Activated naive CD8-positive, alpha-beta T cell treated with anti-CD3 and anti-CD28 coated beads, Interleukin-2, amount 50 U/mL, for 24 hours (primary cell): ENCODE measurements around the gene PLSCR3.
A peak's percentile ranks its signal among the peaks of the same experiment; 100 is the strongest.
"Not testable (repeated sequence)": the region's sequence is repeated elsewhere in the genome, so short reads cannot be mapped to it uniquely, and the experiment has no call there.

ENCODE experiments used
- ATAC-seq: fragments of 150-1000 bp; cut with Tn5 transposase; one replicate; pipeline ENCODE4 v1.10.0; 2021
- DNase-seq: peaks from one replicate; pipeline ENCODE4 v3.0.0; 2021
- H3K27ac Mint-ChIP-seq: one replicate; pipeline ENCODE4 v1.8.0; 2021; ENCODE audit warnings: mild to moderate bottlenecking, mixed read lengths
- H3K27me3 Mint-ChIP-seq: one replicate; pipeline ENCODE4 v1.8.0; 2021; ENCODE audit warnings: mixed read lengths
- H3K36me3 Mint-ChIP-seq: one replicate; pipeline ENCODE4 v1.8.0; 2021; ENCODE audit warnings: low read depth, mixed read lengths
- H3K4me1 Mint-ChIP-seq: one replicate; pipeline ENCODE4 v1.8.0; 2021; ENCODE audit warnings: mixed read lengths
- H3K4me3 Mint-ChIP-seq: one replicate; pipeline ENCODE4 v1.8.0; 2021; ENCODE audit warnings: mild to moderate bottlenecking, moderate library complexity, mixed read lengths
- H3K9me3 Mint-ChIP-seq: one replicate; pipeline ENCODE4 v1.8.0; 2021; ENCODE audit warnings: mixed read lengths

The PLSCR3 gene

DNA sequence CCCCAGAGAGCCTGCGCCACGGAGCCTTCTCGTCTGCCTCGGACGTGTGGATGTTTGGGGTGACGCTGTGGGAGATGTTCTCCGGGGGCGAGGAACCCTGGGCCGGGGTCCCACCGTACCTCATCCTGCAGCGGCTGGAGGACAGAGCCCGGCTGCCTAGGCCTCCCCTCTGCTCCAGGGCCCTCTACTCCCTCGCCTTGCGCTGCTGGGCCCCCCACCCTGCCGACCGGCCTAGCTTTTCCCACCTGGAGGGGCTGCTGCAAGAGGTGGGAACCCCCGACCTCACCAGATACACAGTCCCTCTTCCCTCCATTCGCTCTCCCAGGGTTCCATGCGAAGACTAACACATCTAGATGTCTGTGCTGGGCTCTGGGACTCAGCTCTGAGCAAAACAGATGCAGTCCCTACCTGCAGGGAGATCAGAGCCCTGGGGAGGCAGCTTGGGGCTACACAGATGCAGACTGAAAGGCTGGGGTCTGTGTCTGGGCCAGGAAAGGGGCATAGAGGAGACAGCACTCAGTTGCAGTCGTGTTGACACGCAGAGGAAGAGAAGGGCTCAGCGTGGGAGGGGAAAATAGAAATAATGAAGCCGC is 9.7 kb downstream of the PLSCR3 start:
- no peak for ATAC-seq
- Mint-ChIP-seq H3K4me1 (peaks cover 9% of the 10 kb centered on the region), H3K9me3 (no peaks in the 10 kb centered on the region), H3K4me3 (peak overlapping the region; percentile 77), H3K27ac (peak overlapping the region; percentile 24), H3K36me3 (peaks cover 4% of the 10 kb centered on the region), H3K27me3 (peaks cover 28% of the 10 kb centered on the region)
- no peak for DNase-seq

DNA sequence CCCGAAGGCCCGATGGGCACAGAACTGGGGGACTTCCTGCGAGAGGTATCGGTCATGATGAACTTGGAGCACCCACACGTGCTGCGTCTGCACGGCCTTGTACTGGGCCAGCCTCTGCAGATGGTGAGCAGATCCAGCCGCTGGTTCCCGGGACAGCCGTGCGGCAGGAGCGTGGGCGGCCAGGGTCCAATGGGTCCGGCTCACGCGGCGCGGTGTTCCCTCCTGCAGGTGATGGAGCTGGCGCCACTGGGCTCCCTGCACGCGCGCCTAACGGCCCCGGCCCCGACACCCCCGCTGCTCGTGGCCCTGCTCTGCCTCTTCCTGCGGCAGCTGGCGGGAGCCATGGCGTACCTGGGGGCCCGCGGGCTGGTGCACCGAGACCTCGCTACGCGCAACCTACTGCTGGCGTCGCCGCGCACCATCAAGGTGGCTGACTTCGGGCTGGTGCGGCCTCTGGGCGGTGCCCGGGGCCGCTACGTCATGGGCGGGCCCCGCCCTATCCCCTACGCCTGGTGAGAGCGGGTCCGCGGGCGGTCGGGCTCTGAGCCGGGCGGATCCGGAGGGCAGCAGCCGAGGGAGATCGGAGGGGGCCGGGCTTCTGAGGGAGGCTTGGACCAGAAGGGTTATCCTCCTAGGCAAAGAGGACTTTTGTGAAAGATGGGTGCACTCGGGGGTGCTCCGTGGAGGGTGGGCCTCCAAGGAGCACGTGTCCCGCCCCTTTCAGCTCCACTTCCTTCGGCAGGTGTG is 10.4 kb downstream of the PLSCR3 start:
- peak overlapping the region; percentile 77 for H3K4me3 Mint-ChIP-seq
- peaks cover 35% of the 10 kb centered on the region for H3K27me3 Mint-ChIP-seq
- DNase-seq (peak; percentile 78), ATAC-seq (peak; percentile 97)
- peaks cover under 1% of the 10 kb centered on the region for H3K36me3 Mint-ChIP-seq
- H3K9me3 Mint-ChIP-seq, result peaks cover 6% of the 10 kb centered on the region
- H3K4me1 Mint-ChIP-seq, result peaks cover 9% of the 10 kb centered on the region
- no peak overlapping the region for H3K27ac Mint-ChIP-seq

DNA sequence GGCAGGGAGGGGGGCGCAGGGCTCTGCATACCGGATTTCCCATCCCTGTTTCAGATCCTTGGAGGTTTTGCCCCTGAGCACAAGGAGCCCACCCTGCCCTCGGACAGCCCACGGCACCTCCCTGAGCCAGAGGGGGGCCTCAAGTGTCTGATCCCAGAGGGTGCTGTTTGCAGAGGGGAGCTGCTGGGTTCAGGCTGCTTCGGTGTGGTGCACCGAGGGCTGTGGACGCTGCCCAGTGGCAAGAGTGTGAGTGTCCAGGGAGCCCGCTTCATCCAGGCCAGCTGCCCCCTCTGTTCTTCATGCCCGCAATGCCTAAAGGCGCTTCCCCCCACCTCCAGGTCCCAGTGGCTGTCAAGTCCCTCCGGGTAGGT is 11.0 kb downstream of the PLSCR3 start:
- H3K27ac Mint-ChIP-seq, result no peak overlapping the region

DNA sequence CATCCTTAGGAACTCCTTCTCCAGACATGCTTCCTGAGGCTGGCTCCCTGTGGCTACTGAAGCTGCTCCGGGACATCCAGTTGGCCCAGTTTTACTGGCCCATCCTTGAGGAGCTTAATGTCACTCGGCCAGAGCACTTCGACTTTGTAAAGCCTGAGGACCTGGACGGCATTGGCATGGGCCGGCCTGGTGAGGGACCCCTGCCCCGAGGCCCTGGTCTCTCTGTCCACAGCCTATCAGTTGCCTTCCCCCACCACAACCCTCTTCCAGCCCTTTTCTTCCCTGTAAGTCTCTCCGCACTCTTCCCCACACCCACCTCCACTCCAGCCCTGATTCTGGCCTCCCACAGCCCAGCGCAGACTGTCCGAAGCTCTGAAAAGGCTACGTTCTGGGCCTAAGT is 11.4 kb downstream of the PLSCR3 start:
- Mint-ChIP-seq H3K9me3 (peaks cover 6% of the 10 kb centered on the region), H3K27me3 (peaks cover 39% of the 10 kb centered on the region), H3K27ac (no peak overlapping the region), H3K4me3 (no peak overlapping the region), H3K4me1 (peaks cover 9% of the 10 kb centered on the region), H3K36me3 (no peaks in the 10 kb centered on the region)
- ATAC-seq (no peak), DNase-seq (no peak)

More for the DNA sequence above, 11.0 kb downstream of the PLSCR3 start:
- DNase-seq (no peak), ATAC-seq (no peak)
- Mint-ChIP-seq H3K27me3 (peaks cover 37% of the 10 kb centered on the region), H3K9me3 (peaks cover 6% of the 10 kb centered on the region), H3K4me1 (peaks cover 9% of the 10 kb centered on the region), H3K36me3 (no peaks in the 10 kb centered on the region), H3K4me3 (no peak overlapping the region)

DNA sequence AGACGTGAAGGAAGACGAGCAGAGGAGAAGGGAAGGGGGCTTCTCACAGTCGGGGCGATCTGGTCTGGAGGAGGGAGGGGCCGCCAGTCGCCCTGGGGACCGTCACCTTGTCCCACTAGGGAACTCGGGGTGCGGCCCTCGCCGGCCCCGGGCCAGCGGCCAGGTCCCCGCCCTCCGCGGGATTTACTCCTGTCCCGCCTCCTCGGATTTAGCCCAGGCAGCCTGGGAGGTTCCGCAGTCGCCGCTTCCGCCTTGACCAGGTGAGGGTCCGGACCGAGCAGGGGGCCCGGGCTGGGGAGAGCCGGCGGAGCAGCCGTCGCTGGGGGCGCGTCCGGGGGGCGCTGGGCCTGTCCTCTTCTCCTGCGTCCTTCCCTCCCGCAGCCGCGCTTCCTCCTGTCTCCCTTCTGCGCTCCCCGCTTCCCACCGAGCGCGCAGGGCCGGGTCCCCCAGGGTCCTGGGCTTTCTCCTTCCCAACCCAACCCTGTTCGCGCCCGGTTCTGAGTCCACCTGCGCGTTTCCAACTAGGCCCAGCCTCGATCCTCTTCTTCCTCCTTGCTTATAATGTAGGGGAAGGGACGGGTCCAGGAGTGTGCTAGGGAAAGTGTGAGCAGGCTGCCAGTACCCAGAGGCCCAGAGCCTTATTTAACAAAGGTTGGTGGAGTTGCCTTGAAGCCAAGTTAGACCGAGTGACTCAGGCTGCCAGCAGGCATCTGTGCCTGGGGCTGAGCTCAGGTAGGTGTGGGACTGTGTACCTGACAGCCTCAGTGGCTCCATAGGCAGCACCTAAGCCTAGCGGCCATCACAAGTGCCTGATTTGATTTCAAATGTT is 13.3 kb downstream of the PLSCR3 start, which contains the start of gene TNK1:
Gene TNK1, plus strand, starts transcription at position 235 of the 829 bp plus-strand sequence. CDS start 1,838 bp downstream, outside the sequence.
- H3K4me3 Mint-ChIP-seq, result no peak within 1 kb of the TSS
- H3K36me3 Mint-ChIP-seq, result no peaks in the 10 kb centered on the region
- peaks cover 49% of the 10 kb centered on the region for H3K27me3 Mint-ChIP-seq
- H3K9me3 Mint-ChIP-seq, result peaks cover 6% of the 10 kb centered on the region
- peaks cover 9% of the 10 kb centered on the region for H3K4me1 Mint-ChIP-seq
- no peak for ATAC-seq
- DNase-seq, result no peak
- no peak within 1 kb of the TSS for H3K27ac Mint-ChIP-seq

DNA sequence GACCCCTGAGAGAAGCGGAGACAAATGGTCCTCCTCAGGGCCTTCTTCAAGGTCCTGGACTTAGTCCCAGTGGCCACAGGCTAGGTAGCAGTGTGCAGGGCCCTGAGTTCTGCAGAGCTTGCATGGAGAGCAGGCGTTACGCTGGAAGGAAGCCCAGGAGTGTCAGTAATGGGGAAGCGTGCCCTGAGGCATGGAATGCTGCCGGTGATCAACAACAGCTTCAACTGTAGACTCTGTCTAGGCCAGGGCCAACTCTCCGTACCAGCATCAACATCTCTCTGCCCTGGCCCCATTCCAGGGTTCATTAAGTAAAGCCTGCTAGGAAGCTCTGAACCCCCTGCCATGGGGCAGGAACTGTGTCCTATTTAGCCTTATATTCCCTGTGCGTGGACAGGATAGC is 14.0 kb downstream of the PLSCR3 start:
- DNase-seq (no peak), ATAC-seq (no peak)
- no peak overlapping the region for H3K27ac Mint-ChIP-seq
- peaks cover 6% of the 10 kb centered on the region for H3K9me3 Mint-ChIP-seq
- H3K36me3 Mint-ChIP-seq, result no peaks in the 10 kb centered on the region
- no peak overlapping the region for H3K4me3 Mint-ChIP-seq
- peaks cover 9% of the 10 kb centered on the region for H3K4me1 Mint-ChIP-seq
- H3K27me3 Mint-ChIP-seq, result peaks cover 49% of the 10 kb centered on the region

DNA sequence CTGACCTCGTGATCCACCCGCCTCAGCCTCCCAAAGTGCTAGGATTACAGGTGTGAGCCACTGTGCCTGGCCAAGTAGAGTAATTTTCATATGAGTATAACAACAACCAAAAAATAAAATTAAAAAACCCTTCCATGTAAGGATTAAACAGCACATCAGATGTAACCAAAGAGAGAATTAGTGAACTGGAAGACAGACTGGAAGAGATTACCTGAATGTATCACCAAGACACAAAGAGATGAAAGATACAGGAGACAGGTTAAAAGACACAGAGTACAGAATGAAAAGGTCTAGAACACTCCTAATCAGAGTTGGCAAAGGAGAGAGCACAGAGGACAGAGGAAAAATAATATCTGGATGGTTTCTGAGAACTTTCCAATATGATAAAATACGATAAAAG is 15.2 kb downstream of the PLSCR3 start:
- Mint-ChIP-seq H3K4me3 (no peak overlapping the region), H3K27me3 (peaks cover 49% of the 10 kb centered on the region), H3K27ac (no peak overlapping the region), H3K4me1 (peaks cover 6% of the 10 kb centered on the region), H3K36me3 (no peaks in the 10 kb centered on the region), H3K9me3 (peaks cover 6% of the 10 kb centered on the region)
- DNase-seq (no peak), ATAC-seq (no peak)

DNA sequence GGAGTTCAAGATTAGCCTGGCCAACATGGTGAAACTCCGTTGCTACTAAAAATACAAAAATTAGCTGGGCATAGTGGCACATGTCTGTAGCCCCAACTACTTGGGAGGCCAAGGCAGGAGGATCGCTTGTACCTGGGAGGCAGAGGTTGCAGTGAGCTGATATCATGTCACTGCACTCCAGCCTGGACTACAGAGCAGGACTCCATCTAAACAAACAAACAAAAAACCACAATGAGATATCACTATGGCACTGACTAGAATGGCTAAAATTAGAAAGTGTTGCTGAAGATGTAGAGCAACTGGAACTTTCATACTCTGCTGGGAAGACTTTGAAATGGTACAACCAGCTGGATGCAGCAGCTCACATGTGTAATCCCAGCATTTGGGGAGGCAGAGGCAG is 20.0 kb downstream of the PLSCR3 start:
- Mint-ChIP-seq H3K4me1 (no peaks in the 10 kb centered on the region), H3K9me3 (peaks cover 3% of the 10 kb centered on the region), H3K27me3 (peaks cover 18% of the 10 kb centered on the region), H3K27ac (no peak overlapping the region), H3K4me3 (no peak overlapping the region), H3K36me3 (no peaks in the 10 kb centered on the region)
- ATAC-seq, result no peak
- DNase-seq, result no peak

DNA sequence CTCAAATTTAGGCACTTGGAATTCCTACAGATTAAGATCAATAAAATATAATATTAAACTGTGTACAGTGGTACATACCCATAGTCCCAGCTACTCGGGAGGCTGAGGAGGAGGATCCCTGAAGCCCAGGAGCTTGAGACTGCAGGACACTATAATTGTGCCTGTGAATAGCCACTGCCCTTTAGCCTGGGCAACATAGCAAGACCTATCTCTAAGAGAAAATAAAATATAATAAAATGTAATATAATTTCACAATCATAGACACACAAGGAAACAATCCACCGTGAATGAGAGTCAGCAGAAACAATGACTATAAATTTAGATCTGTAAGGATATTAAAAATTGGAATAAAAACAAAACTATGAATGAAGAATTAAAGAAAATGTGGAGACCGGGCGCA is 23.5 kb downstream of the PLSCR3 start:
- no peaks in the 10 kb centered on the region for H3K4me1 Mint-ChIP-seq
- no peak overlapping the region for H3K4me3 Mint-ChIP-seq
- ATAC-seq (no peak), DNase-seq (no peak)
- no peaks in the 10 kb centered on the region for H3K36me3 Mint-ChIP-seq
- H3K27me3 Mint-ChIP-seq, result no peaks in the 10 kb centered on the region
- H3K27ac Mint-ChIP-seq, result no peak overlapping the region
- H3K9me3 Mint-ChIP-seq, result no peaks in the 10 kb centered on the region

DNA sequence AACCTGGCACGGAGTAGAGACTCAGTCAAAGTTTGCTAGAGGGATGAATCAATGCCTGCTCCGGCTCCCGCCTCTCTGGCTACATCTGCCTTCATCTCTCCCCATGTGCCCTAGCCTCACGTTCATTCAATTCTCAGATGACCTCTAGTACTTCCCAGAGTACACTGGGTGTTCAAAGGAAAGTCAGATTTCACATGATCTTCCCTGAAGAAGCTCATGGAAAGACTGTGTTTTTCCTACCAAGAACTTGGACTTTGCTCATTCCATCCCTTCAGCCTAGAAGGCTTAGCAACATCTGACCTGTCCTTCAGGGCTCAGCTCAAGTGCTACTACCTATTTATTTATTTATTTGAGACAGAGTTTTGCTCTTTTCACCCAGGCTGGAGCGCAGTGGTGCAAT is 24.5 kb downstream of the PLSCR3 start:
- Mint-ChIP-seq H3K36me3 (no peaks in the 10 kb centered on the region), H3K27me3 (no peaks in the 10 kb centered on the region), H3K4me3 (no peak overlapping the region), H3K27ac (no peak overlapping the region), H3K9me3 (no peaks in the 10 kb centered on the region), H3K4me1 (no peaks in the 10 kb centered on the region)
- DNase-seq (no peak), ATAC-seq (no peak)

DNA sequence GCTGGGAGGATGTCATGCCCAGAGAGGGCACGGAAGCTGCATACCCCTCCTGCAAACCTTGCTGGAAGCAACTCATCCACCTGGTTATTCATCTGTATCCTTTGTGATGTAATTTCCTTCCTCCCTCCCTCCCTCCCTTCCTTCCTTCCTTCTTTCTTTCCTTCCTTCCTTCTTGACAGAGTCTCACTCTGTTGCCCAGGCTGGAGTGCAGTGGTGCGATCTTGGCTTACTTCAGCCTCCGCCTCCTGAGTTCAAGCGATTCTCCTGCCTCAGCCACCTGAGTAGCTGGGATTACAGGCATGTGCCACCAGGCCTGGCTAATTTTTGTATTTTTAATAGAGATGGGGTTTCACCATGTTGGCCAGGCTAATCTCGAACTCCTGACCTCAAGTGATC is 25.7 kb downstream of the PLSCR3 start:
- not testable (repeated sequence) for H3K9me3 Mint-ChIP-seq, H3K27me3 Mint-ChIP-seq, H3K4me3 Mint-ChIP-seq, ATAC-seq, H3K27ac Mint-ChIP-seq, H3K36me3 Mint-ChIP-seq, H3K4me1 Mint-ChIP-seq, DNase-seq

DNA sequence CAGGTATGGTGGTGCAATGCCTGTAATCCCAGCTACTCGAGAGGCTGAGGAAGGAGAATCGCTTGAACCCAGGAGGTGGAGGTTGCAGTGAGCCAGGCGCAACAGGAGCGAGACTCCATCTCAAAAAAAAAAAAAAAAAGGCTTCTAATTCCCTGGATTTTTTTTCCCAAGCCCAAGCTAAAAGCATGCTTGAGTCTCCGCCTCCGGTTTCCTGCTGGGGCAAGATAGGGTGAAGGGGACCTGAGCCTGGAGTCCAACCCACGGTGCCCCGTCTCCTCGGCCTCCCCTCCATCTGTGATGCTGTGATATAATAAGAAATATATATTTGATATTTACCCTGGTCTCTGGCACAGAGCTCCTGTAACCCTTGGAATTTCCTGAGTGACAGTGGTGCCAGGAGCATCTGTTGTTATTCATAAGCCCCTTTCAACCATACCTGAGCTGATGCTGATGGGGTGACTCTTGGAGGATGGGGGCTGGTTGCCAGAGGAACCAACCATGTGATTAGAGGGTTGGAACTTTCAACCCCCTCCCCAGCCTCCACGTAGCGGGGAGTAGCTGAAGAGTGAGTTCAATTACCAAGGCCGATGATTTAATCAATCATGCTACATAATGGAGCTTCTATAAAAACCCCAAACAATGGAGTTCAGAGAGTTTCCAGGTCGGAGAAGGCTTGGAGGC is 26.3 kb downstream of the PLSCR3 start:
- Mint-ChIP-seq H3K27me3 (no peaks in the 10 kb centered on the region), H3K4me3 (no peak overlapping the region), H3K27ac (no peak overlapping the region), H3K9me3 (no peaks in the 10 kb centered on the region), H3K36me3 (no peaks in the 10 kb centered on the region), H3K4me1 (no peaks in the 10 kb centered on the region)
- no peak for ATAC-seq
- no peak for DNase-seq

DNA sequence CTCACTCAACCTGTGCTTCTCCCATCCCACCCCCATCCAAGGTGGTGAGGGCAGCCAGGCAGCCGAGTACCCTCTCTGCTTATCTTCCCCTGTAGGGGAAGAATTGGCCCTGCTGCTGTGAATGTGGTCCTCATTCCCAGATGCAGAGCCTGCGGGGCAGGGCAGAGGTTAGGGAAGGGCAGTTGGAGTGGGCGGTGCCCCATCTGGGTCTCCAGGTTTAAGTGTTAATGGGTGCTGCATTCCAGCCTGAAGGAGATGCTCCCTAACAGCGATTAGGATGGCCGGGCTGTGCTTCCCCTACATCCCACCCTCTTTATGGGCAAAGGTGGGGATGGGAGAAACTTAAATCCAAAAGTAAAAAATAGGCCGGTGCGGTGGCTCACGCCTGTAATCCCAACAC is 27.2 kb downstream of the PLSCR3 start:
- H3K36me3 Mint-ChIP-seq, result no peaks in the 10 kb centered on the region
- no peak for ATAC-seq
- no peak overlapping the region for H3K27ac Mint-ChIP-seq
- H3K9me3 Mint-ChIP-seq, result no peaks in the 10 kb centered on the region
- no peak for DNase-seq
- no peaks in the 10 kb centered on the region for H3K27me3 Mint-ChIP-seq
- H3K4me3 Mint-ChIP-seq, result no peak overlapping the region
- no peaks in the 10 kb centered on the region for H3K4me1 Mint-ChIP-seq

DNA sequence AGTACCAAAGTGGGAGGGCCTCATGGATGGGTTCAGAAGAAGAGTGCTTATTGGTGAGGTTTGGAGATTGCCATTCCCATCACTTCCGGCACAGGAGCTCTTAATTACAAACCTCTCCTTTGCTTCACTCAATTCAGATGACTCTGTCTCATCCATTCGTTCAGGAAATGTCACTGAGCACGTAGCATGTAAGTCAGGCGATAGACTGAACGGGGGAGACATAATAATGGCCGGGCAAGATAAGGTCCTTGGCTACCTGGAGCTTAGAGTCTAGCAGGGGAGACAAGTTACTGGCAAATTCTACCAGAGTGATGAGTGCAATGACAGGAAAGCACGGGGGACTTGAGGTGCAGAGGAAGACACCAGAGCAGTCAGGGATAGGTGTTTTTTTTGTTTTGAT is 28.4 kb downstream of the PLSCR3 start:
- not testable (repeated sequence) for H3K4me1 Mint-ChIP-seq, ATAC-seq, H3K9me3 Mint-ChIP-seq, H3K36me3 Mint-ChIP-seq, H3K4me3 Mint-ChIP-seq, H3K27ac Mint-ChIP-seq, DNase-seq, H3K27me3 Mint-ChIP-seq
